HCT116 (cell line): Measurements from ENCODE around the gene PRSS36. TPM values are rescaled to one million over a fixed set of nuclear protein-coding genes. Genes with fewer than 3 reads are reported as not detected.

Experiments used
- ATAC-seq: fragments of 200-7000 bp; cut with Tn5 transposase; 2 replicates; pipeline ENCODE4 v1.9.1; 2020; ENCODE audit warnings: mild to moderate bottlenecking, moderate library complexity
- BruUV-seq: library from RNA; stranded (reverse); fragments of 400-500 nt; replicated peaks from 2 replicates; lab custom pipeline; 2021; lab: Mats Ljungman, UMichigan
- CTCF ChIA-PET: fragments of 300-600 bp; sonication (Branson Sonifier 250); formaldehyde crosslinking; loops from one replicate; lab custom pipeline; 2021; ENCODE audit warnings: antibody characterized with exemption; lab: Charles Lee
- POLR2A ChIA-PET: fragments of 300-600, 350-600 bp; sonication (Branson Sonifier 250); formaldehyde crosslinking; loops from one replicate; lab custom pipeline; 2021; ENCODE audit warnings: antibody characterized with exemption; lab: Charles Lee
- RAD21 ChIA-PET, 2 experiments: fragments of 300-600 bp; sonication (Branson Sonifier 250); formaldehyde crosslinking; loops; one replicate each; lab custom pipeline; 2023; ENCODE audit warnings: low total read pairs in 2 of 2; ENCODE audit not compliant: uncharacterized antibody in 2 of 2, unreplicated experiment in 2 of 2, low non-redundant PET in 1 of 2; lab: Charles Lee
- DNase-seq: peaks from one replicate; pipeline ENCODE4 v3.0.0-alpha.2; 2010; ENCODE audit warnings: low read depth, low spot score
- H2AFZ ChIP-seq: fragments of 200-600 bp; shearing (Covaris generic), sonication (generic); 2 replicates; pipeline ENCODE4 v1.6.1; 2017; ENCODE audit warnings: low read depth, mixed run types, mixed read lengths, antibody characterized with exemption, low read length; ENCODE audit not compliant: poor library complexity, severe bottlenecking
- H3K27ac ChIP-seq: 2 replicates; pipeline ENCODE4 v1.5.1; 2012; ENCODE audit warnings: low read depth, low read length
- H3K27me3 ChIP-seq: fragments of 200-600 bp; sonication (generic); 2 replicates; pipeline ENCODE4 v1.6.1; 2016; ENCODE audit warnings: mixed run types, low read length, mixed read lengths; ENCODE audit not compliant: insufficient read depth
- H3K36me3 ChIP-seq, 2 experiments: fragments of 200-500 bp in 1 of 2; fragments of 200-600 bp in 1 of 2; sonication (Bioruptor generic) in 1 of 2; sonication (generic) in 1 of 2; 2 replicates each; pipeline versions ENCODE4 v1.5.1 to v1.6.1; 2014 to 2016; ENCODE audit warnings: low read length in 2 of 2, inconsistent platforms in 1 of 2, mixed read lengths in 1 of 2, mixed run types in 1 of 2; ENCODE audit not compliant: insufficient read depth in 2 of 2, control insufficient read depth in 1 of 2
- H3K4me1 ChIP-seq, 2 experiments: fragments of 200-600 bp in 1 of 2; sonication (generic) in 1 of 2; 2 replicates each; pipeline versions ENCODE4 v1.5.1 to v1.6.1; 2012 to 2017; ENCODE audit warnings: low read length in 2 of 2, inconsistent platforms in 1 of 2, mild to moderate bottlenecking in 1 of 2, mixed read lengths in 1 of 2, mixed run types in 1 of 2, moderate library complexity in 1 of 2; ENCODE audit not compliant: insufficient read depth in 2 of 2, control insufficient read depth in 1 of 2
- H3K4me2 ChIP-seq: fragments of 200-600 bp; sonication (generic); 2 replicates; pipeline ENCODE4 v1.6.1; 2017; ENCODE audit warnings: mixed run types, low read length, mixed read lengths
- H3K4me3 ChIP-seq, 2 experiments: fragments of 200-600 bp in 1 of 2; sonication (generic) in 1 of 2; replicated peaks in 1 of 2; 2 replicates each; pipeline ENCODE4 v1.5.1; 2011 to 2016; ENCODE audit warnings: low read length in 2 of 2, control low read depth in 1 of 2, low read depth in 1 of 2, mild to moderate bottlenecking in 1 of 2, mixed read lengths in 1 of 2, mixed run types in 1 of 2
- H3K79me2 ChIP-seq: fragments of 200-600 bp; sonication (generic); 2 replicates; pipeline ENCODE4 v1.6.1; 2017; ENCODE audit warnings: mild to moderate bottlenecking, mixed run types, low read length, moderate library complexity, mixed read lengths; ENCODE audit not compliant: insufficient read depth
- H3K9ac ChIP-seq: fragments of 200-600 bp; sonication (generic); 2 replicates; pipeline ENCODE4 v1.6.1; 2016; ENCODE audit warnings: low read length, mixed read lengths
- H3K9me2 ChIP-seq: fragments of 200-600 bp; sonication (generic), shearing (Covaris generic); 2 replicates; pipeline ENCODE4 v1.6.1; 2017; ENCODE audit warnings: mixed run types, mild to moderate bottlenecking, moderate library complexity; ENCODE audit not compliant: insufficient read depth
- H3K9me3 ChIP-seq, 2 experiments: fragments of 200-500 bp in 1 of 2; fragments of 200-600 bp in 1 of 2; sonication (Bioruptor generic) in 1 of 2; sonication (generic) in 1 of 2; 2 replicates each; pipeline ENCODE4 v1.6.1; 2014 to 2017; ENCODE audit warnings: low read length in 2 of 2, mixed read lengths in 2 of 2, inconsistent platforms in 1 of 2, low read depth in 1 of 2, mild to moderate bottlenecking in 1 of 2, mixed run types in 1 of 2, moderate library complexity in 1 of 2; ENCODE audit not compliant: control insufficient read depth in 1 of 2, insufficient read depth in 1 of 2
- H4K20me1 ChIP-seq: fragments of 200-600 bp; sonication (generic), shearing (Covaris generic); 2 replicates; pipeline ENCODE4 v1.6.1; 2017; ENCODE audit warnings: mixed run types, mild to moderate bottlenecking, moderate library complexity; ENCODE audit not compliant: insufficient read depth
- CBX3 ChIP-seq: IDR thresholded peaks from 2 replicates; pipeline ENCODE4 v1.6.1; 2012; ENCODE audit warnings: low read depth
- CEBPB ChIP-seq: IDR thresholded peaks from 2 replicates; pipeline ENCODE4 v1.6.1; 2012; ENCODE audit warnings: low read depth
- EGR1 ChIP-seq: IDR thresholded peaks from 2 replicates; pipeline ENCODE4 v1.6.1; 2012; ENCODE audit warnings: low read depth
- ELF1 ChIP-seq: IDR thresholded peaks from 2 replicates; pipeline ENCODE4 v1.6.1; 2012; ENCODE audit warnings: low read depth, borderline replicate concordance
- FOSL1 ChIP-seq: IDR thresholded peaks from 2 replicates; pipeline ENCODE4 v1.6.1; 2012; ENCODE audit warnings: low read depth
- JUND ChIP-seq: IDR thresholded peaks from 2 replicates; pipeline ENCODE4 v1.6.1; 2012
- POLR2A ChIP-seq: IDR thresholded peaks from 2 replicates; pipeline ENCODE4 v1.7.0; 2011; ENCODE audit warnings: borderline replicate concordance; ENCODE audit not compliant: insufficient read depth, insufficient read length; ENCODE audit errors: extremely low read depth
- POLR2AphosphoS5 ChIP-seq: IDR thresholded peaks from 2 replicates; pipeline ENCODE4 v1.6.1; 2011; ENCODE audit warnings: mild to moderate bottlenecking, low read depth, low read length, moderate library complexity
- RAD21 ChIP-seq: IDR thresholded peaks from 2 replicates; pipeline ENCODE4 v1.6.1; 2012; ENCODE audit warnings: low read depth, mild to moderate bottlenecking
- SP1 ChIP-seq: IDR thresholded peaks from 2 replicates; pipeline ENCODE4 v1.6.1; 2012; ENCODE audit warnings: low read depth
- TCF7L2 ChIP-seq: IDR thresholded peaks from 2 replicates; pipeline ENCODE4 v1.7.0; 2011; ENCODE audit warnings: borderline replicate concordance, inconsistent platforms; ENCODE audit not compliant: insufficient read depth, insufficient read length; ENCODE audit errors: extremely low read depth
- YY1 ChIP-seq: IDR thresholded peaks from 2 replicates; pipeline ENCODE4 v1.6.1; 2011; ENCODE audit warnings: low read length, low read depth, moderate library complexity, mild to moderate bottlenecking; ENCODE audit not compliant: insufficient replicate concordance; ENCODE audit errors: extremely low read depth
- ZNF274 ChIP-seq: fragments of 200-500 bp; sonication (Bioruptor generic); IDR thresholded peaks from 2 replicates; pipeline ENCODE4 v1.6.1; 2014; ENCODE audit warnings: mild to moderate bottlenecking, low read depth, low read length, inconsistent platforms
- intact Hi-C: fragments of 100-400 bp; cut with micrococcal nuclease; formaldehyde crosslinking; loops from 2 replicates; pipeline ENCODE4 v1.10.0; 2022
- total RNA-seq: library from RNA; stranded (reverse); gene quantifications from one replicate; pipeline ENCODE4 v1.2.1, GENCODE V29; 2021; ENCODE audit not compliant: unreplicated experiment
- TF ChIP-seq, protein P1 (sequence below): IDR thresholded peaks from 2 replicates; pipeline ENCODE4 v1.6.1; 2012
- TF ChIP-seq, protein P2 (sequence below): IDR thresholded peaks from 2 replicates; pipeline ENCODE4 v1.6.1; 2011; ENCODE audit warnings: mild to moderate bottlenecking, low read length, moderate library complexity; ENCODE audit not compliant: insufficient replicate concordance; ENCODE audit errors: extremely low read depth
- TF ChIP-seq, protein P3 (sequence below): IDR thresholded peaks from 2 replicates; pipeline ENCODE4 v1.6.1; 2012; ENCODE audit warnings: low read depth
- TF ChIP-seq, protein P4 (sequence below), 3 experiments: fragments of 200-600 bp in 1 of 3; sonication (generic) in 1 of 3; IDR thresholded peaks in 2 of 3; conservative IDR thresholded peaks in 1 of 3; 2 replicates each; pipeline ENCODE4 v1.5.1; 2012 to 2017; ENCODE audit warnings: low read depth in 2 of 3, low read length in 2 of 3, antibody characterized with exemption in 1 of 3, borderline replicate concordance in 1 of 3, control low read depth in 1 of 3, mild to moderate bottlenecking in 1 of 3, mixed read lengths in 1 of 3, mixed run types in 1 of 3, moderate library complexity in 1 of 3; ENCODE audit not compliant: insufficient read depth in 1 of 3

The PRSS36 gene
- total RNA-seq, 1 experiment from 2014 or later, result not detected

DNA sequence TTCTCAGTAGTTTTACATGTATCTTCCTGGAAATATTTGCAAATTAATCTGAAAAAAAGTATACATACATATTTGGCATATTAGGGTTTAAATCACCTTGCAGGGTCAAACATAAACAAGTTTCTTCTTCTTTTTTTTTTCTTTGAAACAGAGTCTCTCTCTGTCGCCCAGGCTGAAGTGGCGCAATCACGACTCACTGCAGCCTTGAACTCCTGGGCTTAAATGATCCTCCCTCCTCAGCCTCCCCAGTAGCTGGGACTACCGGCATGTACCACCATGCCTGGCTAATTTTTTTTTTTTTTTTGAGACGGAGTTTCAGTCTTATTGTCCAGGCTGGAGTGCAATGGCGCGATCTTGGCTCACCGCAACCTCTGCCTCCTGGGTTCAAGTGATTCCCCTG lies 17.4 kb upstream of the PRSS36 start:
- no peak for DNase-seq
- no TSS peak for BruUV-seq
- POLR2A ChIA-PET, result no interaction called here
- TF ChIP-seq ZNF274 (no peak), FOSL1 (no peak), EGR1 (no peak), CBX3 (no peak), POLR2A (no peak), RAD21 (no peak), ELF1 (no peak), TCF7L2 (no peak), YY1 (no peak), JUND (no peak), SP1 (no peak), POLR2AphosphoS5 (no peak), CEBPB (no peak)
- TF ChIP-seq, protein P1, sequence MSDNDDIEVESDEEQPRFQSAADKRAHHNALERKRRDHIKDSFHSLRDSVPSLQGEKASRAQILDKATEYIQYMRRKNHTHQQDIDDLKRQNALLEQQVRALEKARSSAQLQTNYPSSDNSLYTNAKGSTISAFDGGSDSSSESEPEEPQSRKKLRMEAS, result no peak
- TF ChIP-seq, protein P2, sequence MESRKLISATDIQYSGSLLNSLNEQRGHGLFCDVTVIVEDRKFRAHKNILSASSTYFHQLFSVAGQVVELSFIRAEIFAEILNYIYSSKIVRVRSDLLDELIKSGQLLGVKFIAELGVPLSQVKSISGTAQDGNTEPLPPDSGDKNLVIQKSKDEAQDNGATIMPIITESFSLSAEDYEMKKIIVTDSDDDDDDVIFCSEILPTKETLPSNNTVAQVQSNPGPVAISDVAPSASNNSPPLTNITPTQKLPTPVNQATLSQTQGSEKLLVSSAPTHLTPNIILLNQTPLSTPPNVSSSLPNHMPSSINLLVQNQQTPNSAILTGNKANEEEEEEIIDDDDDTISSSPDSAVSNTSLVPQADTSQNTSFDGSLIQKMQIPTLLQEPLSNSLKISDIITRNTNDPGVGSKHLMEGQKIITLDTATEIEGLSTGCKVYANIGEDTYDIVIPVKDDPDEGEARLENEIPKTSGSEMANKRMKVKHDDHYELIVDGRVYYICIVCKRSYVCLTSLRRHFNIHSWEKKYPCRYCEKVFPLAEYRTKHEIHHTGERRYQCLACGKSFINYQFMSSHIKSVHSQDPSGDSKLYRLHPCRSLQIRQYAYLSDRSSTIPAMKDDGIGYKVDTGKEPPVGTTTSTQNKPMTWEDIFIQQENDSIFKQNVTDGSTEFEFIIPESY, result no peak
- TF ChIP-seq, protein P3, sequence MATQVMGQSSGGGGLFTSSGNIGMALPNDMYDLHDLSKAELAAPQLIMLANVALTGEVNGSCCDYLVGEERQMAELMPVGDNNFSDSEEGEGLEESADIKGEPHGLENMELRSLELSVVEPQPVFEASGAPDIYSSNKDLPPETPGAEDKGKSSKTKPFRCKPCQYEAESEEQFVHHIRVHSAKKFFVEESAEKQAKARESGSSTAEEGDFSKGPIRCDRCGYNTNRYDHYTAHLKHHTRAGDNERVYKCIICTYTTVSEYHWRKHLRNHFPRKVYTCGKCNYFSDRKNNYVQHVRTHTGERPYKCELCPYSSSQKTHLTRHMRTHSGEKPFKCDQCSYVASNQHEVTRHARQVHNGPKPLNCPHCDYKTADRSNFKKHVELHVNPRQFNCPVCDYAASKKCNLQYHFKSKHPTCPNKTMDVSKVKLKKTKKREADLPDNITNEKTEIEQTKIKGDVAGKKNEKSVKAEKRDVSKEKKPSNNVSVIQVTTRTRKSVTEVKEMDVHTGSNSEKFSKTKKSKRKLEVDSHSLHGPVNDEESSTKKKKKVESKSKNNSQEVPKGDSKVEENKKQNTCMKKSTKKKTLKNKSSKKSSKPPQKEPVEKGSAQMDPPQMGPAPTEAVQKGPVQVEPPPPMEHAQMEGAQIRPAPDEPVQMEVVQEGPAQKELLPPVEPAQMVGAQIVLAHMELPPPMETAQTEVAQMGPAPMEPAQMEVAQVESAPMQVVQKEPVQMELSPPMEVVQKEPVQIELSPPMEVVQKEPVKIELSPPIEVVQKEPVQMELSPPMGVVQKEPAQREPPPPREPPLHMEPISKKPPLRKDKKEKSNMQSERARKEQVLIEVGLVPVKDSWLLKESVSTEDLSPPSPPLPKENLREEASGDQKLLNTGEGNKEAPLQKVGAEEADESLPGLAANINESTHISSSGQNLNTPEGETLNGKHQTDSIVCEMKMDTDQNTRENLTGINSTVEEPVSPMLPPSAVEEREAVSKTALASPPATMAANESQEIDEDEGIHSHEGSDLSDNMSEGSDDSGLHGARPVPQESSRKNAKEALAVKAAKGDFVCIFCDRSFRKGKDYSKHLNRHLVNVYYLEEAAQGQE, result no peak
- TF ChIP-seq, protein P4, sequence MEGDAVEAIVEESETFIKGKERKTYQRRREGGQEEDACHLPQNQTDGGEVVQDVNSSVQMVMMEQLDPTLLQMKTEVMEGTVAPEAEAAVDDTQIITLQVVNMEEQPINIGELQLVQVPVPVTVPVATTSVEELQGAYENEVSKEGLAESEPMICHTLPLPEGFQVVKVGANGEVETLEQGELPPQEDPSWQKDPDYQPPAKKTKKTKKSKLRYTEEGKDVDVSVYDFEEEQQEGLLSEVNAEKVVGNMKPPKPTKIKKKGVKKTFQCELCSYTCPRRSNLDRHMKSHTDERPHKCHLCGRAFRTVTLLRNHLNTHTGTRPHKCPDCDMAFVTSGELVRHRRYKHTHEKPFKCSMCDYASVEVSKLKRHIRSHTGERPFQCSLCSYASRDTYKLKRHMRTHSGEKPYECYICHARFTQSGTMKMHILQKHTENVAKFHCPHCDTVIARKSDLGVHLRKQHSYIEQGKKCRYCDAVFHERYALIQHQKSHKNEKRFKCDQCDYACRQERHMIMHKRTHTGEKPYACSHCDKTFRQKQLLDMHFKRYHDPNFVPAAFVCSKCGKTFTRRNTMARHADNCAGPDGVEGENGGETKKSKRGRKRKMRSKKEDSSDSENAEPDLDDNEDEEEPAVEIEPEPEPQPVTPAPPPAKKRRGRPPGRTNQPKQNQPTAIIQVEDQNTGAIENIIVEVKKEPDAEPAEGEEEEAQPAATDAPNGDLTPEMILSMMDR (IDR thresholded peaks at IDR 0.05 in 2 of 3, conservative IDR thresholded peaks at IDR 0.05 in 1 of 3; ENCODE audit: borderline replicate concordance in 1 of 3, insufficient read depth in 1 of 3, low read depth in 2 of 3, low read length in 2 of 3), result no peak
- Histone ChIP-seq H3K27ac (no peak overlapping the region), H3K9me3 (no peaks in the 10 kb centered on the region), H3K4me2 (no peak overlapping the region), H3K4me3 (no peak overlapping the region), H4K20me1 (no peaks in the 10 kb centered on the region), H2AFZ (no peak overlapping the region), H3K36me3 (no peaks in the 10 kb centered on the region), H3K4me1 (peaks cover 0 to 3% of the 10 kb centered on the region in 2 experiments; a peak in 1 of 4 replicates), H3K27me3 (no peaks in the 10 kb centered on the region), H3K9ac (no peak overlapping the region), H3K79me2 (no peaks in the 10 kb centered on the region), H3K9me2 (no peaks in the 10 kb centered on the region)
- RAD21 ChIA-PET, result no interaction called here
- ATAC-seq, result no peak
- intact Hi-C loops, result no loop called here
- CTCF ChIA-PET, result no interaction called here
